Smooth muscle cell (in vitro differentiated cells): Measurements from ENCODE around the gene GNAQ. TPM values are rescaled to one million over a fixed set of nuclear protein-coding genes. Genes with fewer than 3 reads are reported as not detected.

Experiments
- DNase-seq: peaks from one replicate; lab custom pipeline; 2025; ENCODE audit not compliant: unreplicated experiment; lab: John Stamatoyannopoulos, UW
- H2AFZ ChIP-seq: fragments of 200-600 bp; sonication (generic); 2 replicates; pipeline ENCODE4 v1.6.0; 2016; ENCODE audit warnings: antibody characterized with exemption, low read depth, mild to moderate bottlenecking
- H3F3A ChIP-seq: fragments of 200-600 bp; sonication (generic); 2 replicates; pipeline ENCODE4 v1.6.0; 2017; ENCODE audit warnings: antibody characterized with exemption, low read depth
- H3K27ac ChIP-seq: fragments of 200-600 bp; sonication (generic); 2 replicates; pipeline ENCODE4 v1.5.1; 2016; ENCODE audit warnings: low read depth, mild to moderate bottlenecking
- H3K27me3 ChIP-seq: fragments of 200-600 bp; sonication (generic); 2 replicates; pipeline ENCODE4 v1.6.1; 2016; ENCODE audit warnings: low read depth, mild to moderate bottlenecking
- H3K36me3 ChIP-seq: fragments of 200-600 bp; sonication (generic); 2 replicates; pipeline ENCODE4 v1.5.1; 2016; ENCODE audit warnings: low read depth
- H3K4me1 ChIP-seq: fragments of 200-600 bp; sonication (generic); 2 replicates; pipeline ENCODE4 v1.5.1; 2016; ENCODE audit warnings: low read depth
- H3K4me2 ChIP-seq: fragments of 200-600 bp; sonication (generic); 2 replicates; pipeline ENCODE4 v1.6.0; 2016; ENCODE audit warnings: mild to moderate bottlenecking
- H3K4me3 ChIP-seq: fragments of 200-600 bp; sonication (generic); 2 replicates; pipeline ENCODE4 v1.5.1; 2016; ENCODE audit warnings: mild to moderate bottlenecking
- H3K79me2 ChIP-seq: fragments of 200-600 bp; sonication (generic); 2 replicates; pipeline ENCODE4 v1.6.0; 2016; ENCODE audit warnings: low read depth, mild to moderate bottlenecking
- H3K9ac ChIP-seq: fragments of 200-600 bp; sonication (generic); 2 replicates; pipeline ENCODE4 v1.6.0; 2016; ENCODE audit warnings: low read depth
- H3K9me3 ChIP-seq: fragments of 200-600 bp; sonication (generic); replicated peaks from 2 replicates; pipeline ENCODE4 v1.5.1; 2016; ENCODE audit warnings: low read depth
- H4K20me1 ChIP-seq: fragments of 200-600 bp; sonication (generic); 2 replicates; pipeline ENCODE4 v1.6.0; 2016; ENCODE audit warnings: low read depth
- WGBS: methylation state at CpG from one replicate; pipeline ENCODE4 v1.1.7; 2016; ENCODE audit warnings: low lambda C conversion rate; 5-methylcytosine and 5-hydroxymethylcytosine counted together
- polyA plus RNA-seq: library from polyadenylated mRNA; unstranded; fragments of >200 nt; fragmentation: Nextera tagmentation; extraction: Ambion mirVana; gene quantifications from 2 replicates; pipeline ENCODE4 v1.2.1, GENCODE V29; 2016
- total RNA-seq: library from RNA; depleted of rRNA; stranded (reverse); fragments of >200 nt; gene quantifications from 2 replicates; pipeline ENCODE4 v1.2.3, GENCODE V29; 2014
- TF ChIP-seq, protein P1 (sequence below): fragments of 200-600 bp; sonication (generic); IDR thresholded peaks from 2 replicates; pipeline ENCODE4 v1.5.1; 2017; ENCODE audit warnings: borderline replicate concordance, mild to moderate bottlenecking, antibody characterized with exemption; ENCODE audit not compliant: insufficient read depth, poor library complexity, severe bottlenecking

Gene GNAQ
- total and polyA plus RNA-seq, 2 experiments from 2014 or later: 12.5 to 41.4 TPM

GRCh38 chr9:77751341-77752091 lies 280.1 kb downstream of the GNAQ start:
- WGBS: 35% methylated on average over 8 of the region's 8 CpGs
- peaks cover 5% of the 10 kb centered on the region for H3F3A ChIP-seq
- no peak for DNase-seq
- H3K4me2 ChIP-seq: peak overlapping the region; percentile 51
- H3K36me3 ChIP-seq: no peaks in the 10 kb centered on the region
- H3K79me2 ChIP-seq: peaks cover 3% of the 10 kb centered on the region
- no peaks in the 10 kb centered on the region for H3K4me1 ChIP-seq
- no peak overlapping the region for H2AFZ ChIP-seq
- H3K9me3 ChIP-seq: no peaks in the 10 kb centered on the region
- no peak overlapping the region for H3K27ac ChIP-seq
- H3K9ac ChIP-seq: no peak overlapping the region
- H3K4me3 ChIP-seq: no peak overlapping the region
- H3K27me3 ChIP-seq: no peaks in the 10 kb centered on the region
- H4K20me1 ChIP-seq: no peaks in the 10 kb centered on the region
- TF ChIP-seq, protein P1, sequence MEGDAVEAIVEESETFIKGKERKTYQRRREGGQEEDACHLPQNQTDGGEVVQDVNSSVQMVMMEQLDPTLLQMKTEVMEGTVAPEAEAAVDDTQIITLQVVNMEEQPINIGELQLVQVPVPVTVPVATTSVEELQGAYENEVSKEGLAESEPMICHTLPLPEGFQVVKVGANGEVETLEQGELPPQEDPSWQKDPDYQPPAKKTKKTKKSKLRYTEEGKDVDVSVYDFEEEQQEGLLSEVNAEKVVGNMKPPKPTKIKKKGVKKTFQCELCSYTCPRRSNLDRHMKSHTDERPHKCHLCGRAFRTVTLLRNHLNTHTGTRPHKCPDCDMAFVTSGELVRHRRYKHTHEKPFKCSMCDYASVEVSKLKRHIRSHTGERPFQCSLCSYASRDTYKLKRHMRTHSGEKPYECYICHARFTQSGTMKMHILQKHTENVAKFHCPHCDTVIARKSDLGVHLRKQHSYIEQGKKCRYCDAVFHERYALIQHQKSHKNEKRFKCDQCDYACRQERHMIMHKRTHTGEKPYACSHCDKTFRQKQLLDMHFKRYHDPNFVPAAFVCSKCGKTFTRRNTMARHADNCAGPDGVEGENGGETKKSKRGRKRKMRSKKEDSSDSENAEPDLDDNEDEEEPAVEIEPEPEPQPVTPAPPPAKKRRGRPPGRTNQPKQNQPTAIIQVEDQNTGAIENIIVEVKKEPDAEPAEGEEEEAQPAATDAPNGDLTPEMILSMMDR: peak; percentile 55

DNA sequence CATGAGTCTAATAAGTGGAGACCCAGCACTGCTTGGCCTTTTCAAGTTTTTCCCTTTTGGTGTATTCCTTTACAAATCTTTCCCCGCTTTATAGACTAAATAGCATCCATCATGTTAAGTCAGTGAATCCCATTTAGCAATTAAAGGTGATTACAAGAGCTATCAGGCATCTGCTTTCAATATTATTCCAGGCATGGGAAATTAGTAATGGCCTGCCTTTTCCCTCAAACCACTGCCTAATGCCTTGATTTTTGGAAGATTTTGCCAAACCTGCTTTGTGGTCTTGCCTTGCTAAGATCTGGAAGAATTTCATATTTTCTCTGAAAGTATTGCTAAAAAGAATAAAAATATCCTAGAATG lies 280.6 kb downstream of the GNAQ start:
- TF ChIP-seq, protein P1: no peak
- Histone ChIP-seq H3K27ac (no peak overlapping the region), H3K4me2 (peak overlapping the region; percentile 51), H3K9me3 (no peaks in the 10 kb centered on the region), H3K27me3 (no peaks in the 10 kb centered on the region), H4K20me1 (no peaks in the 10 kb centered on the region), H3K36me3 (no peaks in the 10 kb centered on the region), H3K79me2 (peaks cover 7% of the 10 kb centered on the region), H3K4me3 (no peak overlapping the region), H3K4me1 (peaks cover under 1% of the 10 kb centered on the region), H3F3A (peaks cover 5% of the 10 kb centered on the region), H3K9ac (no peak overlapping the region), H2AFZ (no peak overlapping the region)
- WGBS: 92% methylated on average over 1 of the region's 1 CpG
- no peak for DNase-seq

- Histone ChIP-seq H3K9ac (no peak overlapping the region), H3K27ac (no peak overlapping the region), H3F3A (peaks cover 5% of the 10 kb centered on the region), H3K9me3 (no peaks in the 10 kb centered on the region), H3K79me2 (peaks cover 7% of the 10 kb centered on the region), H3K4me3 (no peak overlapping the region), H3K4me2 (no peak overlapping the region), H2AFZ (no peak overlapping the region), H3K4me1 (peaks cover 7% of the 10 kb centered on the region), H3K36me3 (no peaks in the 10 kb centered on the region), H4K20me1 (no peaks in the 10 kb centered on the region), H3K27me3 (no peaks in the 10 kb centered on the region)
- no peak for DNase-seq
- 86% methylated on average over 1 of the region's 1 CpG for WGBS
- TF ChIP-seq, protein P1: no peak
Measured at GRCh38 chr9:77750284-77750683, 281.3 kb downstream of the GNAQ start.

DNA sequence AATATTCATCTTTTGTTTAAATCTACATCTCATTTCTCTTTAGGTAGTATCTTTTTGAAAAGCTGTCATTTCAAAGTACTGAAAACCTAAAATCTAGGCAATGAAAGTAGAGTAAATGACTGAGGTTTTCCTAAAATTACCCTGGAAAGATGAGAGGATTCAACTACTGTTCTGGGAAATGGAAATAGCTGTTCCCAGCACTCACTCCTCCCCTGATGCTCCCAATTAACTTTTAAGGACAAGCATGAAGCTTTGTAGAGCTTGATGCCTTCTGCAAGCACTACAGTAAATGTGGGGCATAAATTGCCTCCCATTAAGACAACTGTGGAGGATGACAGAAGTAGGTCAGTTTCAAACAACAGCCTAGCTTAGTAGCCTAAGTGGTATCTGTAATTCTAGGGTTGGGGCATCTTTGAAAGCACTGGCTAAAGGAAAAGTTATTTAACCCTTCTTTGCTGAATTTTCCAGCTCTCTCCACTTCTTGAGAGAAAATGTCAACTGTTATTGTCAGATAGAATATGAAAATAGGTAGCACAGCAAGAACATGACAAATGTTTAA lies 283.3 kb downstream of the GNAQ start:
- DNase-seq: no peak
- H3K4me1 ChIP-seq: peaks cover 8% of the 10 kb centered on the region
- no peaks in the 10 kb centered on the region for H3K9me3 ChIP-seq
- TF ChIP-seq, protein P1: no peak
- no peaks in the 10 kb centered on the region for H3K27me3 ChIP-seq
- peaks cover 7% of the 10 kb centered on the region for H3K79me2 ChIP-seq
- no peak overlapping the region for H3K4me3 ChIP-seq
- H3K4me2 ChIP-seq: no peak overlapping the region
- no peak overlapping the region for H3K27ac ChIP-seq
- no peak overlapping the region for H3K9ac ChIP-seq
- H4K20me1 ChIP-seq: no peaks in the 10 kb centered on the region
- H3K36me3 ChIP-seq: no peaks in the 10 kb centered on the region
- no peak overlapping the region for H2AFZ ChIP-seq
- H3F3A ChIP-seq: peaks cover 5% of the 10 kb centered on the region
